Left forelimb (tissue), 1 donor: ENCODE data around the gene LAMA2.

Experiments used
- DNase-seq: peaks from one replicate; pipeline ENCODE4 v3.0.0-alpha.2; 2018; ENCODE audit warnings: low spot score

Gene LAMA2

GRCh38 chr6:129523816-129524215, 640.9 kb downstream of the LAMA2 start:
- DNase-seq, result no peak

GRCh38 chr6:129525055-129525454, 642.1 kb downstream of the LAMA2 start:
- no peak for DNase-seq

- DNase-seq, result no peak
Observed at GRCh38 chr6:129534926-129535325, 652.0 kb downstream of the LAMA2 start.

- DNase-seq, result no peak
Observed at GRCh38 chr6:129536271-129536670, 653.3 kb downstream of the LAMA2 start.

- DNase-seq, result no peak
Observed at GRCh38 chr6:129539032-129539431, 656.1 kb downstream of the LAMA2 start.

GRCh38 chr6:129542705-129543104, 659.8 kb downstream of the LAMA2 start:
- no peak for DNase-seq

- DNase-seq, result no peak
Observed at GRCh38 chr6:129543981-129544380, 661.0 kb downstream of the LAMA2 start.

- DNase-seq, result no peak
Observed at GRCh38 chr6:129544892-129545612, 662.1 kb downstream of the LAMA2 start.

- DNase-seq, result no peak
Observed at GRCh38 chr6:129546702-129547101, 663.8 kb downstream of the LAMA2 start.

GRCh38 chr6:129551486-129551885, 668.5 kb downstream of the LAMA2 start:
- no peak for DNase-seq

- no peak for DNase-seq
Observed at GRCh38 chr6:129552413-129552812, 669.5 kb downstream of the LAMA2 start.

GRCh38 chr6:129555206-129555832, 672.4 kb downstream of the LAMA2 start:
- DNase-seq, result no peak

GRCh38 chr6:129558248-129558647, 675.3 kb downstream of the LAMA2 start:
- no peak for DNase-seq

- no peak for DNase-seq
Observed at GRCh38 chr6:129565366-129565765, 682.4 kb downstream of the LAMA2 start.

- DNase-seq, result no peak
Observed at GRCh38 chr6:129565811-129566210, 682.9 kb downstream of the LAMA2 start.
